ENCODE results near the gene SCN9A. TPM values are rescaled to one million over a fixed set of nuclear protein-coding genes. Genes with fewer than 3 reads are reported as not detected.

Gene SCN9A
- total and polyA plus RNA-seq, 9 of the 15 experiments (the other 6 are each of a cell fraction or from before 2014, with no cell fraction given): 1.4 to 22.8 (median 7.1) TPM

DNA sequence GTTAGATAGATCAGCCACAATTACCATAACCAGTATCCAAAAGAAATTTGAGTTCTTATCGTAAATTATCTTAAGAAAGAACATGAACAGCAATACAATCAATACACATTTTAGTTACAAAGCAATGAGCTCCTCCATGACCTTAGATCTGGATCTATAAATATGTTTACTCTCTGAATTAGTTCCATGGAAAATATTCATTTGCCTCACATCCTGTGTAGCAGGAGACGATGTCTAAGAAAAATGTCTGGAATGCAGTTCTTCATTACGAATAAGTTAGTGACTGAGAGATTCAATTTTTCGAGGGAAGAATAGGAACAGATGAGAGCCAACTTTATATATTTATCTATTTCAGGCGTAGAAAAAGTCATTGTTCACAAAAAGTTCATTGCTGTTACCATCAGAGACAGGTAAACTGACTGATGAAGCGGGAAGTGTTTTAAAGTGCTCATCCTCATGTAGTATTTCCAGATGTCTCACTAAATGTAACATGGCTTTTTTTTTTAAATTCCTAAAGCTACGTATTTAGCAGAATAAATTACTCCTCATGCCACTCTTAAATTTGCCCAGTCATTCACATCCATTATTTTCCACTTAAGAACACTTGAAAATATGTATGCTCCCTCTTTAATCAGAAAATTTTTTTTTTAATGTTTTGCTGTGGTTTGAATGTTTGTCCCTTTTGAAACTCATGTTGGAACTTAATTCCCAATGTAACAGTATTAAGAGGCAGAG lies 141.5 kb downstream of the SCN9A start:
- ChIA-PET POLR2A (interaction anchor here (0.8 kb wide), 1 partner anchor 146 kb away, joined by 3 read pairs; no protein-coding TSS in a partner anchor), CTCF (ENCODE audit: low intra/inter-chr PET ratio) (no interaction called here)
- no peak overlapping the region for H3K9ac ChIP-seq (ENCODE audit: insufficient read depth in 1 of 2, low read depth in 2 of 2, low read length in 2 of 2)
- DNase-seq (ENCODE audit: extremely low read depth in 1 of 4, low spot score in 3 of 4) (no peak), ATAC-seq (no peak), FAIRE-seq (no peak)
- WGBS (ENCODE audit: insufficient coverage, low coverage, missing lambda C conversion rate): 42% methylated on average over 7 of the region's 7 CpGs
- intact Hi-C loops (cut with micrococcal nuclease) (no loop called here), in situ Hi-C loops (cut with MboI) (no loop called here)
- TF ChIP-seq ETS2 (tag; IDR thresholded peaks at IDR 0.05; ENCODE audit: borderline replicate concordance, poor library complexity, severe bottlenecking): no peak
- TF ChIP-seq MYC (IDR thresholded peaks at IDR 0.05; ENCODE audit: low read depth, low read length): no peak
- TF ChIP-seq MYC (CRISPR knock-in tag; IDR thresholded peaks at IDR 0.05; ENCODE audit: borderline replicate concordance, low read depth): no peak
- TF ChIP-seq NR2F6 (CRISPR knock-in tag; IDR thresholded peaks at IDR 0.05): no peak
- TF ChIP-seq TCFL5 (CRISPR knock-in tag; conservative IDR thresholded peaks at IDR 0.05): no peak
- TF ChIP-seq ZNF695 (CRISPR knock-in tag; IDR thresholded peaks at IDR 0.05): no peak
- TF ChIP-seq ZFP1 (CRISPR knock-in tag; IDR thresholded peaks at IDR 0.05): no peak
- no peak for TF ChIP-seq GATAD2B (IDR thresholded peaks at IDR 0.05; ENCODE audit: borderline replicate concordance)
- no peak for TF ChIP-seq EP400 (IDR thresholded peaks at IDR 0.05)
- TF ChIP-seq IRF1 (CRISPR knock-in tag; IDR thresholded peaks at IDR 0.05; ENCODE audit: borderline replicate concordance): no peak
- TF ChIP-seq ZBTB7A (IDR thresholded peaks at IDR 0.05; ENCODE audit: borderline replicate concordance, control insufficient read depth, low read depth, low read length): no peak
- TF ChIP-seq ZNF282 (CRISPR knock-in tag; IDR thresholded peaks at IDR 0.05): no peak
- no peak for TF ChIP-seq BRCA1 (IDR thresholded peaks at IDR 0.05)
- no peak for TF ChIP-seq BRCA1 (CRISPR knock-in tag; IDR thresholded peaks at IDR 0.05)
- TF ChIP-seq, protein P1, sequence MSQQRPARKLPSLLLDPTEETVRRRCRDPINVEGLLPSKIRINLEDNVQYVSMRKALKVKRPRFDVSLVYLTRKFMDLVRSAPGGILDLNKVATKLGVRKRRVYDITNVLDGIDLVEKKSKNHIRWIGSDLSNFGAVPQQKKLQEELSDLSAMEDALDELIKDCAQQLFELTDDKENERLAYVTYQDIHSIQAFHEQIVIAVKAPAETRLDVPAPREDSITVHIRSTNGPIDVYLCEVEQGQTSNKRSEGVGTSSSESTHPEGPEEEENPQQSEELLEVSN (IDR thresholded peaks at IDR 0.05; ENCODE audit: borderline replicate concordance in 1 of 2, extremely low read depth in 1 of 2, insufficient read depth in 1 of 2, insufficient read length in 1 of 2, low read depth in 1 of 2, low read length in 1 of 2, poor library complexity in 1 of 2, severe bottlenecking in 1 of 2): no peak
- TF ChIP-seq ESRRB (CRISPR knock-in tag; IDR thresholded peaks at IDR 0.05; ENCODE audit: borderline replicate concordance): no peak
- TF ChIP-seq TFAM (CRISPR knock-in tag; conservative IDR thresholded peaks at IDR 0.05): no peak
- TF ChIP-seq ZNF143 (CRISPR knock-in tag; IDR thresholded peaks at IDR 0.05): no peak
- no peak for TF ChIP-seq CCAR2 (IDR thresholded peaks at IDR 0.05; ENCODE audit: low read depth, low read length)
- TF ChIP-seq, protein P2, sequence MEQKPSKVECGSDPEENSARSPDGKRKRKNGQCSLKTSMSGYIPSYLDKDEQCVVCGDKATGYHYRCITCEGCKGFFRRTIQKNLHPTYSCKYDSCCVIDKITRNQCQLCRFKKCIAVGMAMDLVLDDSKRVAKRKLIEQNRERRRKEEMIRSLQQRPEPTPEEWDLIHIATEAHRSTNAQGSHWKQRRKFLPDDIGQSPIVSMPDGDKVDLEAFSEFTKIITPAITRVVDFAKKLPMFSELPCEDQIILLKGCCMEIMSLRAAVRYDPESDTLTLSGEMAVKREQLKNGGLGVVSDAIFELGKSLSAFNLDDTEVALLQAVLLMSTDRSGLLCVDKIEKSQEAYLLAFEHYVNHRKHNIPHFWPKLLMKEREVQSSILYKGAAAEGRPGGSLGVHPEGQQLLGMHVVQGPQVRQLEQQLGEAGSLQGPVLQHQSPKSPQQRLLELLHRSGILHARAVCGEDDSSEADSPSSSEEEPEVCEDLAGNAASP (IDR thresholded peaks at IDR 0.05): no peak
- no TSS peak for BruUV-seq (replicated peaks)
- H4K20me1 ChIP-seq (replicated peaks; ENCODE audit: control insufficient read depth, insufficient read depth, low read length): no peaks in the 10 kb centered on the region
- H3K79me2 ChIP-seq (ENCODE audit: control insufficient read depth, insufficient read depth, low read length): no peaks in the 10 kb centered on the region
- H3K9me1 ChIP-seq (ENCODE audit: control insufficient read depth, insufficient read depth, low read length): no peaks in the 10 kb centered on the region
- H3K9me3 ChIP-seq (replicated peaks; ENCODE audit: control insufficient read depth, insufficient read depth, low read depth, low read length): no peaks in the 10 kb centered on the region
- H3K4me3 ChIP-seq: no peak overlapping the region
- no peaks in the 10 kb centered on the region for H3K27me3 ChIP-seq (ENCODE audit: control insufficient read depth in 2 of 2, insufficient read depth in 2 of 2, low read length in 2 of 2)
- H3K27ac ChIP-seq (ENCODE audit: extremely low read depth, low read depth, low read length): no peak overlapping the region
- H3K36me3 ChIP-seq (ENCODE audit: control insufficient read depth, insufficient read depth, low read length): no peaks in the 10 kb centered on the region
- H3K4me2 ChIP-seq (ENCODE audit: insufficient read depth, low read length): no peak overlapping the region
- no peak overlapping the region for H2AFZ ChIP-seq (ENCODE audit: low read depth, low read length)
- 0 out of 5 replicates have a peak, but pooled peaks cover 0 to 2% of the 10 kb centered on the region in 2 experiments for H3K4me1 ChIP-seq (replicated peaks in 1 of 2; ENCODE audit: control insufficient read depth in 2 of 2, insufficient read depth in 2 of 2, low read length in 2 of 2)
